Tibial artery (tissue), 4 donors: ENCODE results near the gene HSPA1A.
A peak's percentile ranks its signal among the peaks of the same experiment; 100 is the strongest.

Experiments
- DNase-seq, 2 donors: peaks; one replicate each; pipeline ENCODE4 v3.0.0-alpha.2; 2019
- H3K27ac ChIP-seq, 2 donors: fragments of 200-600 bp; sonication (generic) in 1 of 2; 1 replicate in 1 of 2; 2 replicates in 1 of 2; pipeline ENCODE4 v1.5.1; 2018 to 2019; ENCODE audit warnings: mild to moderate bottlenecking in 1 of 2
- H3K27me3 ChIP-seq, 2 donors: fragments of 200-600 bp; sonication (generic) in 1 of 2; one replicate each; pipeline versions ENCODE4 v1.5.1 to v1.6.0; 2016 to 2019
- H3K36me3 ChIP-seq, 3 donors: fragments of 200-600 bp; sonication (generic) in 2 of 3; one replicate each; pipeline ENCODE4 v1.5.1; 2016 to 2019; ENCODE audit warnings: mild to moderate bottlenecking in 2 of 3
- H3K4me1 ChIP-seq, 4 donors: fragments of 200-600 bp; sonication (generic) in 2 of 4; 1 replicate in 3 of 4; 2 replicates in 1 of 4; pipeline ENCODE4 v1.5.1; 2016 to 2019
- H3K4me3 ChIP-seq, 2 donors: fragments of 200-600 bp; sonication (generic) in 1 of 2; 1 replicate in 1 of 2; 2 replicates in 1 of 2; pipeline ENCODE4 v1.5.1; 2018 to 2019; ENCODE audit warnings: mild to moderate bottlenecking in 2 of 2
- H3K9me3 ChIP-seq, 3 donors: fragments of 200-600 bp; sonication (generic) in 1 of 3; one replicate each; pipeline ENCODE4 v1.5.1; 2016 to 2019
- CTCF ChIP-seq, 2 experiments: fragments of 200-600 bp in 1 of 2; fragments of 450-650 bp in 1 of 2; IDR thresholded peaks; one replicate each; pipeline ENCODE4 v1.5.1; 2017 to 2019; ENCODE audit warnings: antibody characterized with exemption in 2 of 2, mild to moderate bottlenecking in 1 of 2, moderate library complexity in 1 of 2
- intact Hi-C: fragments of 100-400 bp; cut with DNase I; formaldehyde crosslinking; loops from one replicate; pipeline ENCODE4 v1.15.0; 2023; ENCODE audit warnings: low total_unique reads

Gene HSPA1A

DNA sequence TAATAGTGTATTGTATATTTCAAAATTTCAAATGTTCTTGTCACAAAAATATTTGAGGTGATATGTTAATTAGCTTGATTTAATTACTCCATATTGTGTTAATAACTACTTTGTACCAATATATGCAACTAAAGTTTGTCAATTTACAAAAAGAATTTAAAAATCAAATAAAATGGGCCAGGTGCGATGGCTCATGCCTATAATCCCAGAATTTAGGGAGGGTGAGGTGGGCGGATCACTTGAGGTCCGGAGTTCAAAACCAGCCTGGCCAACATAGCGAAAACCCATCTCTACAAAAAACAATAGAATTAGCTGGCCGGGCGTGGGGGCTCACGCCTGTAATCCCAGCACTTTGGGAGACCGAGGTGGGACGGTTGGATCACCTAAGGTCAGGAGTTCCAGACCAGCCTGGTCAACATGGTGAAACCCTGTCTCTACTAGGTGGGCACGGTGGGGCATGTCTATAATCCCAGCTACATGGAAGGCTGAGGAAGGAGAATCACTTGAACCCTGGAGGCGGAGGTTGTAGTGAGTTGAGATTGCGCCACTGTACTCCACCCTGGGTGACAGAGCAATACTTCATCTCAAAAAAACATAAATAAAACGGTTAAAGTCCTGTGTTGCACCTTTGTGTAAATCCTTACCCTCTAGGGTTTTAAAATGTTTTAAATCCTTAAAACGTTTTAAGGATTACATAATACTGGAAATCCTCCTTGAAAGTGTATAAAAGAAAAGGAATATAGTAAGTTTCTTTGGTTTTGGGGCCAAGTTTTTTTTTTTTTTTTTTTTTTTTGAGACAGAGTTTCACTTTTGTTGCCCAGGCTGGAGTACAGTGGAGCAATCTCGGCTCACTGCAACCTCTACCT lies 16.2 kb downstream of the HSPA1A start:
- peaks cover 0 to 36% (median 33%) of the 10 kb centered on the region in 4 donors for H3K4me1 ChIP-seq
- intact Hi-C loops: loop anchor here (5.0 to 10.0 kb wide), 2 partner anchors 107 to 154 kb away; partner anchors contain the start of genes DDAH2, LY6G6C and MPIG6B
- TF ChIP-seq CTCF (IDR thresholded peaks at IDR 0.05): no peak
- no peaks in the 10 kb centered on the region for H3K9me3 ChIP-seq
- no peaks in the 10 kb centered on the region for H3K27me3 ChIP-seq
- peak overlapping the region in 1 of 2 donors; percentile 62 for H3K4me3 ChIP-seq
- H3K27ac ChIP-seq: peak overlapping the region; percentile 88
- DNase-seq: no peak
- peaks cover 0 to under 1% (median 0%) of the 10 kb centered on the region in 3 donors for H3K36me3 ChIP-seq

GRCh38 chr6:31834367-31835250 lies 19.3 kb downstream of the HSPA1A start:
- Histone ChIP-seq H3K27me3 (no peaks in the 10 kb centered on the region), H3K27ac (peak overlapping the region; percentile 87 to 88), H3K9me3 (no peaks in the 10 kb centered on the region), H3K36me3 (peaks cover 26 to 29% (median 28%) of the 10 kb centered on the region in 3 donors), H3K4me1 (peaks cover 0 to 58% (median 52%) of the 10 kb centered on the region in 4 donors), H3K4me3 (peak overlapping the region; percentile 70 to 88)
- peak; percentile 86 to 93 for DNase-seq
- intact Hi-C loops: loop anchor here (5.0 to 10.0 kb wide), 3 partner anchors 110 to 167 kb away; partner anchors contain the start of genes CSNK2B, DDAH2, LY6G5B and LY6G6C
- no peak for TF ChIP-seq CTCF (IDR thresholded peaks at IDR 0.05)

DNA sequence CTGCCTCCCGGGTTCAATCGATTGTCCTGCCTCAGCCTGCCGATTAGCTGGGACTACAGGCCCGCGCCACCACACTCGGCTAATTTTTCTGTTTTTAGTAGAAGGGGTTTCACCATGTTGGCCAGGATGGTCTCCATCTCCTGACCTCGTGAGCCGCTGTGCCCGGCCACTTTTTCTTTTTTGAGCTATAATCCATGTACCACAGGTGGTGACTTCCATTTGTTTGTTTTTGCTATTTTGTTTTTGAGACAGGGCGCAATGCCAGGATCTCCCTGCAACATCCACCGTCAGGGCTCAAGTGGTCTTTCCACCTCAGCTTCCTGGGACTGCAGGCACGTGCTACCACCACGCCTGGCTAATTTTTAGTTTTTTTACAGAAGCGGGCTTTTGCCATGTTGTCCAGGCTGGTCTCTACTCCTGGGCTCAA lies 20.7 kb downstream of the HSPA1A start:
- Histone ChIP-seq H3K27me3 (no peaks in the 10 kb centered on the region), H3K36me3 (peaks cover 40 to 42% (median 41%) of the 10 kb centered on the region in 3 donors), H3K27ac (peak overlapping the region; percentile 87 to 88), H3K9me3 (no peaks in the 10 kb centered on the region), H3K4me3 (peak overlapping the region; percentile 70 to 88), H3K4me1 (peaks cover 0 to 51% (median 48%) of the 10 kb centered on the region in 4 donors)
- intact Hi-C loops: loop anchor here (5.0 to 10.0 kb wide), 2 partner anchors 111 to 169 kb away; partner anchors contain the start of genes CSNK2B, DDAH2, LY6G5B and LY6G6C
- no peak for TF ChIP-seq CTCF (IDR thresholded peaks at IDR 0.05)
- DNase-seq: no peak

- no peaks in the 10 kb centered on the region for H3K9me3 ChIP-seq
- DNase-seq: no peak
- H3K27me3 ChIP-seq: no peaks in the 10 kb centered on the region
- peaks cover 40 to 49% (median 48%) of the 10 kb centered on the region in 3 donors for H3K36me3 ChIP-seq
- intact Hi-C loops: loop anchor here (5.0 to 10.0 kb wide), 2 partner anchors 112 to 169 kb away; partner anchors contain the start of genes CSNK2B, DDAH2, LY6G5B and LY6G6C
- TF ChIP-seq CTCF (IDR thresholded peaks at IDR 0.05): no peak
- peak overlapping the region; percentile 70 to 88 for H3K4me3 ChIP-seq
- H3K27ac ChIP-seq: peak overlapping the region; percentile 87 to 88
- peaks cover 0 to 45% (median 41%) of the 10 kb centered on the region in 4 donors for H3K4me1 ChIP-seq
Observed at GRCh38 chr6:31836474-31837368, 21.4 kb downstream of the HSPA1A start.
